ENCODE data around the gene ZNF460.

Gene ZNF460

DNA sequence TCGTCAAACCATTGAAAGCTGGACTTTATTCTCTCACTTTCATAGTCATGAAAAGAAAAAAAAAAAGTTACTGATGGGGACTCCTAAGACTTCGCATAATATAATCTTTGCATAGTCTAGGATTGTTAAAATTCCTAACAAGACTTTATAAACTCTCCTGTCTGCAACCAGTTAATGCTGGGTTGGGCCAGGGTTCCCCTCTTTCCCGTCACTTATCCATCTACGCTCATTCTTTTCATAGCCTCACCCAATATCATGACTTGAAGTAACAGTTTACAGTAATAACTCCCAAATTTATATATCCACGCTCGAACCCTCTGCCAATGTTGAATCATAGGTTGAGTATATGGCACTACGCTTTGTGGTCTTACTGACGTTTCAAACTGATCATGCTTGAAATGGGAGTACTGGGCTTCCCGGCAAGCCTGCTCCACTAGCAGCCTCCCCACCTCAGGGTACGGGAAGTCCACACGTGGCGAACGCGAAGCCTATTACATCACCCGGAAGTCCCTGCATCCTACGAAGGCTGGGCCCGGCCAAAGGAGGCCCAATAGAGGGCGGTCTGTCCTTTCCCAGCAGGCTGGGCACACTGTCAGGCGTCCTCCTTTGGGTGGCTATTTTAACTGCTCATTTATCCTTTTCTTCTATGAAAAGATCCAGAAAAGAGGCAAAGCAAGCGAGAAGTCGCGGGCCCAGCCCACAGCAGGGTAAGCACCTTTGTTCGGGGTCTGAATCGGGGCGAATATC is 694 bp upstream of the ZNF460 start:
- Histone ChIP-seq H3K27ac (peak overlapping the region; percentile 97 to 99), H3K4me1 (peaks cover 0 to 28% (median 20%) of the 10 kb centered on the region in 4 donors), H3K27me3 (no peaks in the 10 kb centered on the region), H3K4me3 (peak overlapping the region; percentile 70 to 98), H3K36me3 (peaks cover 11 to 22% (median 15%) of the 10 kb centered on the region in 3 donors), H3K9me3 (no peaks in the 10 kb centered on the region)
- DNase-seq = peak; percentile 90 to 95
- intact Hi-C loops (cut with DNase I; ENCODE audit: low total_unique reads) = loop anchor here (5.0 kb wide), 1 partner anchor 37 kb away; the partner anchor contains the start of gene ZNF805
- TF ChIP-seq, protein P1, sequence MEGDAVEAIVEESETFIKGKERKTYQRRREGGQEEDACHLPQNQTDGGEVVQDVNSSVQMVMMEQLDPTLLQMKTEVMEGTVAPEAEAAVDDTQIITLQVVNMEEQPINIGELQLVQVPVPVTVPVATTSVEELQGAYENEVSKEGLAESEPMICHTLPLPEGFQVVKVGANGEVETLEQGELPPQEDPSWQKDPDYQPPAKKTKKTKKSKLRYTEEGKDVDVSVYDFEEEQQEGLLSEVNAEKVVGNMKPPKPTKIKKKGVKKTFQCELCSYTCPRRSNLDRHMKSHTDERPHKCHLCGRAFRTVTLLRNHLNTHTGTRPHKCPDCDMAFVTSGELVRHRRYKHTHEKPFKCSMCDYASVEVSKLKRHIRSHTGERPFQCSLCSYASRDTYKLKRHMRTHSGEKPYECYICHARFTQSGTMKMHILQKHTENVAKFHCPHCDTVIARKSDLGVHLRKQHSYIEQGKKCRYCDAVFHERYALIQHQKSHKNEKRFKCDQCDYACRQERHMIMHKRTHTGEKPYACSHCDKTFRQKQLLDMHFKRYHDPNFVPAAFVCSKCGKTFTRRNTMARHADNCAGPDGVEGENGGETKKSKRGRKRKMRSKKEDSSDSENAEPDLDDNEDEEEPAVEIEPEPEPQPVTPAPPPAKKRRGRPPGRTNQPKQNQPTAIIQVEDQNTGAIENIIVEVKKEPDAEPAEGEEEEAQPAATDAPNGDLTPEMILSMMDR (IDR thresholded peaks at IDR 0.05) = peak; percentile 19

DNA sequence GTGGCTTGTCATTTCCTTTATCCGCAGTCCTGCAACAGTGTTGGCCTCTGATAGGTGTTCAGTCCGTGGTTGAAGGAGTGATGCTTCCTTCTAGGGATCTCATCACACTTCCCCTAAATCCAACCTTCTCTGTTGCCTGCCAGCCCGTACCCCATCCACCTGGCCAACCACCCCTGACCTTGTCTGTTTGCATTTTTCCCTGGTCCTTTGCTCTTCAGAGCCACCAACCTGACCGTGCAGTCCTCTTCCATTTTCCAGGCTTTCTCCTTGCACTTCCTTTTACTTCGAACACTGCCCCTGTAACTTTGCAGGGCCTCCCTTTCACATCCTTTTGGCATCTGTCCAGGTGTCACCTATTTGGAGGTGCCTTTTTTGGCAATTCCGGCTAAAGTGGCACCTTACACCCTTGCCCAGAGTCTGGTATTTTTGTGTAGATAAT is 696 bp downstream of the ZNF460 start:
- H3K36me3 ChIP-seq = peaks cover 25 to 32% (median 25%) of the 10 kb centered on the region in 3 donors
- H3K9me3 ChIP-seq = peaks cover 0 to 6% (median 0%) of the 10 kb centered on the region in 3 donors
- H3K4me3 ChIP-seq = peak overlapping the region; percentile 70 to 98
- TF ChIP-seq, protein P1 (IDR thresholded peaks at IDR 0.05) = no peak
- H3K4me1 ChIP-seq = peaks cover 0 to 28% (median 20%) of the 10 kb centered on the region in 4 donors
- peak overlapping the region; percentile 97 to 99 for H3K27ac ChIP-seq
- H3K27me3 ChIP-seq = no peaks in the 10 kb centered on the region
- intact Hi-C loops (cut with DNase I; ENCODE audit: low total_unique reads) = loop anchor here (5.0 kb wide), 1 partner anchor 39 kb away; the partner anchor contains the start of gene ZNF805
- DNase-seq = no peak

DNA sequence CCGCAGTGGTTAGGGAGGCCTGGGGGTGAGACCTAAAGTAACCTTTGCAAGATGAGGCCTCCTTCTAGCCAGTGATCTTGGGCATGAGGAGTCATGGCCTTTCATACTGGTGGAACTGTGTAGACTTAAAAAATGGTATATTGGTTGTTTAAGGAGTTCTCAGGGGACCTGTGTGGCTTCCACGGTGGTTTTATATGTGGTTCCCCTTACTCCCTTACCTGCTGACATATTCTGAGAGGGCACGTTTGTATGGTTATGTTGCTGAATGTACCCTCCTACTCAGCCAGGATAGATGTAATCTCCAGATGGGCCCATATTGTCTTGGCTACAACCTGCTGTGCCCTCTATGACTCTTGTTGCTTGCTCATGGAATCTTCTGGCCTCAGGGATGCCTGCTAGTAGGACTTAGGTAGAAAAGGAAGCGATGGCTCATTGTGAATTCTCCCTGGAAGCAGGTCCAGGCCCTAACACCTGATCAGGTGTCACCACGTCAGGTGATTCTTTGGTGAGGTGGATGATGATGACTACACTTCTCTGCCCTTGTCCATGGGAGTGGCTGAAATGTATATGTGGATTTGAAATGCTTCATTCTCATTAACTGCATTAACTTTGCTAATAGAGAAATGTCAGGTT is 1.8 kb downstream of the ZNF460 start:
- intact Hi-C loops (cut with DNase I; ENCODE audit: low total_unique reads) = loop anchor here (5.0 kb wide), 1 partner anchor 40 kb away; the partner anchor contains the start of gene ZNF805
- peaks cover 0 to 28% (median 20%) of the 10 kb centered on the region in 4 donors for H3K4me1 ChIP-seq
- no peak overlapping the region for H3K27ac ChIP-seq
- peaks cover 0 to 16% (median 0%) of the 10 kb centered on the region in 3 donors for H3K9me3 ChIP-seq
- TF ChIP-seq, protein P1 (IDR thresholded peaks at IDR 0.05) = no peak
- no peak for DNase-seq
- peak overlapping the region; percentile 70 to 98 for H3K4me3 ChIP-seq
- H3K27me3 ChIP-seq = no peaks in the 10 kb centered on the region
- peaks cover 36 to 40% (median 37%) of the 10 kb centered on the region in 3 donors for H3K36me3 ChIP-seq

DNA sequence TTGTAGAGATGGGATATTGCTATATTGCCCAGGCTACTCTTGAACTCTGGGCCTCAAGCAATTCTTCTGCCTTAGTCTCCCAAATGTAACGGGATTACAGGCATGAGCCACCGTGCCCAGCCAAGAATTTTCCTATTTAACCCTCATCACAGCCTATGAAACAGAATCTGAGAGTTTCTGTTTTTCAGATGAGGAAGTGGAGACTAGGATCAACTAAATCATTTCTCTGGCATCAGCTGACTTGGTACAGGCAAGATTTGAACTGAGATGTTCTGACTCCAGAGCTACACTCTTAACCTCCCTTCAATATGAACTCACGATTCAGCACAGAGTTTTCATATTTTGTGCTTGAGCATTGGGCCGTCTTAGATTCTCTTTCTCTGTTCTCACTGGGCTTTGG is 8.1 kb downstream of the ZNF460 start:
- H3K27ac ChIP-seq = no peak overlapping the region
- peaks cover 99% of the 10 kb centered on the region in 3 donors for H3K36me3 ChIP-seq
- no peaks in the 10 kb centered on the region for H3K4me1 ChIP-seq
- H3K9me3 ChIP-seq = peaks cover 3 to 76% (median 38%) of the 10 kb centered on the region in 3 donors
- intact Hi-C loops (cut with DNase I; ENCODE audit: low total_unique reads) = no loop called here
- H3K27me3 ChIP-seq = no peaks in the 10 kb centered on the region
- TF ChIP-seq, protein P1 (IDR thresholded peaks at IDR 0.05) = no peak
- no peak for DNase-seq
- H3K4me3 ChIP-seq = no peak overlapping the region

DNA sequence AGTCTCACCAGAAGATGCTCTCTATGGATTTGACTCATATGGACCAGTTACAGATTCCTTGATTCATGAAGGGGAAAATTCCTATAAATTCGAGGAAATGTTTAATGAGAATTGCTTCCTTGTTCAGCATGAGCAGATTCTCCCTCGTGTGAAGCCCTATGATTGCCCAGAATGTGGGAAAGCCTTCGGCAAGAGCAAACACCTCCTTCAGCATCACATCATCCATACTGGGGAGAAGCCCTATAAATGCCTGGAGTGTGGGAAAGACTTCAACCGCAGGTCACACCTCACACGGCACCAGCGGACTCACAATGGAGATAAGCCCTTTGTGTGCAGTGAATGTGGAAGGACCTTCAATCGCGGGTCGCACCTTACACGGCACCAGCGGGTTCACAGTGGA is 10.7 kb downstream of the ZNF460 start:
- Histone ChIP-seq H3K4me3 (no peak overlapping the region), H3K36me3 (peaks cover 97 to 100% (median 99%) of the 10 kb centered on the region in 3 donors), H3K9me3 (peaks cover 3 to 93% (median 52%) of the 10 kb centered on the region in 3 donors)

More for the DNA sequence above, 10.7 kb downstream of the ZNF460 start:
- TF ChIP-seq, protein P1 (IDR thresholded peaks at IDR 0.05) = no peak
- H3K27me3 ChIP-seq = no peaks in the 10 kb centered on the region
- intact Hi-C loops (cut with DNase I; ENCODE audit: low total_unique reads) = no loop called here
- no peak for DNase-seq
- H3K27ac ChIP-seq = no peak overlapping the region
- H3K4me1 ChIP-seq = no peaks in the 10 kb centered on the region
